Colon (tissue), 2 donors: ENCODE results near the gene WDCP.
"Not testable (repeated sequence)": the region's sequence is repeated elsewhere in the genome, so short reads cannot be mapped to it uniquely, and the experiment has no call there.

ENCODE experiments used
- FAIRE-seq: peaks from 2 replicates; lab custom pipeline; 2012; peaks lifted over from hg19 to GRCh38; lab: Jason Lieb, UNC
- donor health status: control.
- donor health status: control.

Gene WDCP

DNA sequence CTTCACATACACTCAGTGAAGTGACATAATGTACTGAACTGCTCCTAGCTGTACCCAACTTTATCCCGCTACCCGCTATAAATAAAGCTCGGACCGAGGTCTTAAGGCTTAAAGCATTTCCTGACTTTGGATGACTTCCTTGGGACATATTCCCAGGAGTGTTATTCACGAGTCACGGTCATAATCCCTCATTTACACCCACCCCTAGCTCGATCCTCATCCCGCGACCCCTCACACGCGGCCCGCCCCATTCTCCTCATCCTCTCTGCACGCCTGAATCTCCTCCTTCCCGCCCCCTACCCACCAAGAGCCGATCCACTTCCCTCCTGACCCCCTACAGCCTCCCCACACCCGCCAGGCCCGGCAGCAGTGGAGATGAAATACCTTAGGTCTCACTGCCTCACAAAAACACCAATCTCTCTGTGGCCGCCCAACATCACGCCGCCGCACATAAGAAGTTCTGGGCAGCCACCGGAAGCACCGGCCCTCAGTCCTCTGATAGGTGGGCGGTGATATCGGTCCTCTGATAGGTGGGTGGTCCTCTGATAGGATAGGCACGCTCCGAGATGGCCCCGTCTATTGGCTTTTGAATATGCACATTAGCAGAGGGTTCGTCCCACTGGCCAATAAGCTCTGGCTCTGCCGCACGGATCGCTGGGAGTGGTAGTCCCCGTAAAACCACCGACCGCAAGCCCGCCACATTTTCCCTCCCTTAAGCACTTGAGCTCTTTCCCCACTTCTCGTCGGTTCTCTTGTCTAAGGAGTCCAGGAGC is at the start of gene WDCP:
TSS of gene WDCP (minus strand) at position 462 of the 773 bp plus-strand sequence. CDS start 7,897 bp downstream, outside the sequence.
- FAIRE-seq: no peak

GRCh38 chr2:24095171-24095677 is 48.0 kb upstream of the WDCP start:
- not testable (repeated sequence) for FAIRE-seq

DNA sequence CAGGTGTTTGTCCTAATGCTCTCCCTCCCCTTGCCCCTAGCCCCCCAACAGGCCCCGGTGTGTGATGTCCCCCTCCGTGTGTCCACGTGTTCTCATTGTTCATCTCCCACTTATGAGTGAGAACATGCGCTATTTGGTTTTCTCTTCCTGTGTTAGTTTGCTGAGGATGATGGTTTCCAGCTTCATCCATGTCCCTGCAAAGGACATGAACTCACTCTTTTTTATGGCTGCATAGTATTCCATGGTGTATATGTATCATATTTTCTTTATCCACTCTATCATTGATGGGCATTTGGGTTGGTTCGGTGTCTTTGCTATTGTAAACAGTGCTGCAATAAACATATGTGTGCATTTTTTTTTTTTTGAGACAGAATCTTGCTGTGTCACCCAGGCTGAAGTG is 46.1 kb upstream of the WDCP start:
- FAIRE-seq: not testable (repeated sequence)

- no peak for FAIRE-seq
Observed at GRCh38 chr2:24088821-24089359, 41.7 kb upstream of the WDCP start.

- no peak for FAIRE-seq
Observed at GRCh38 chr2:24087032-24087431, 39.8 kb upstream of the WDCP start.

GRCh38 chr2:24086241-24086640 is 39.0 kb upstream of the WDCP start:
- FAIRE-seq: no peak

DNA sequence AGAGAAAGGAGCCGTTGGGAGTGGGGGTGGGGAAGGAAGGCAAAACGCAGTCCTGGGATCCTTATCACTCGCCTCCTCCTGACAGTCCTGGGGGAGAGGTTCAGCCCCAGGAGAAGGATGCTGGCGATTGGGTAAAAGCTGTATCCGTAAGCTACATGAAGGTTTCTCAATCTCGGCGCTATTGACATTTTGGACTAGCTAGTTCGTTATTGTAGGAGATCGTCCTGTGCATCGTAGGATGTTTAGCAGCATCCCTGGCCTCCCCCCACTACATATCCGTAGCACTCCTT is 38.0 kb upstream of the WDCP start:
- FAIRE-seq: no peak

- FAIRE-seq: no peak
Observed at GRCh38 chr2:24084386-24085199, 37.4 kb upstream of the WDCP start, which contains the start of gene TP53I3. Gene TP53I3, minus strand, starts transcription at chr2:24084834. Its CDS starts 508 bp downstream, at chr2:24084326.

GRCh38 chr2:24083567-24084385 is 36.6 kb upstream of the WDCP start:
- FAIRE-seq: no peak

DNA sequence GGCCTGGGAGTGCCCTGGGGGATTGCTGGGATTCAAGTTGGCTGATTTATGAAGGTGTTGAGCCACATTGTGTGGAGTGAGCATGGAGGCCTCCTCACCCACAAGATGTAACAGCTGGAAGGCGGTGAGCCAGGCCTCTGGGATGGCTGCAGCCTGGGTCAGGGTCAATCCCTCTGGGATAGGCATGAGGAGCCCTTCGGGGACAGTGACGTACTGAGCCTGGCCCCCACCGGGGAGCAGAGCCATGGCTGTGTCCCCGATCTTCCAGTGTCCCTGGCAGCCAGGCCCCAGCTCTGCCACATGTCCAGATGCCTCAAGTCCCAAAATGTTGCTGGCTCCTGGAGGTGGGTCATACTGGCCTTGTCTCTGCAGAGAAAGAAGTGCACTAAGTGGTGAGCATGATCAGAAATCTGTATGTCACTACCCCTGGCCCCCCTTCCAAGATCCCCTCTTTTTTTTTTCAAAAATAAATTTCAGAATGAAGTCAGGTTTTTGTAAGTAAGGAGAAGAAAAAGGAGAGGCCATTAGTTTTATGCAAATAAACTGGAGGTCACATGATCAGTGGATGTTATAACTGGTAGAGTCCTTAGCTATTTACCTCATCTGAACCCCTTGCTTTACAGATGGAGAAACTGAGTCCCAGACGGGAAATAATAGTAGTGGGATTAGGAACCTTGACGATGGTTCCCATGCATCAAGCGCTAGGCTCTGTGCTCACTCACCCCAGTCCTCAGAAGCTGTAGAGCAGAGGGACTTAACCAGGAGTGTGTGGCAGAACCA is 35.8 kb upstream of the WDCP start:
- FAIRE-seq: no peak

DNA sequence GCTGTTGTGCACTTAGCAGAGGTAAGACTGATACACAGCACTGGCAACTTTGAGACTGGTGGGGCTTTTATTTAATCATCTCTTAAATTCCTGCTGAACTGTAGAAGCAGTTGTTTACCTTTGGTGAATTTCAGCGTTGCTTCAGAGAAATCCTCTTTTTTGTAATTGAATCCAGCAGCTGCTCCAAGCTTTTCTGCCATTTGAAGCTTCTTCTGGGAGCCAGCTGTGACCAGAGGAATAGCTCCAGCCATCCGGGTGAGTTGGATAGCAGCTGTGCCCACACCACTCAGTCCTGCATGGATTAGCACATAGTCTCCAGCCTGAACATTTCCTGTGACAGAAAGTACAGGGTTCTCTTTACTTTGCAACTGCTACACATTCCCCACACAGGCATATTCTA is 33.5 kb upstream of the WDCP start:
- no peak for FAIRE-seq

- FAIRE-seq: no peak
Observed at GRCh38 chr2:24077879-24078278, 30.7 kb upstream of the WDCP start.

GRCh38 chr2:24077535-24077877 is 30.3 kb upstream of the WDCP start:
- FAIRE-seq: no peak

GRCh38 chr2:24076849-24077534 is 29.8 kb upstream of the WDCP start:
- no peak for FAIRE-seq

DNA sequence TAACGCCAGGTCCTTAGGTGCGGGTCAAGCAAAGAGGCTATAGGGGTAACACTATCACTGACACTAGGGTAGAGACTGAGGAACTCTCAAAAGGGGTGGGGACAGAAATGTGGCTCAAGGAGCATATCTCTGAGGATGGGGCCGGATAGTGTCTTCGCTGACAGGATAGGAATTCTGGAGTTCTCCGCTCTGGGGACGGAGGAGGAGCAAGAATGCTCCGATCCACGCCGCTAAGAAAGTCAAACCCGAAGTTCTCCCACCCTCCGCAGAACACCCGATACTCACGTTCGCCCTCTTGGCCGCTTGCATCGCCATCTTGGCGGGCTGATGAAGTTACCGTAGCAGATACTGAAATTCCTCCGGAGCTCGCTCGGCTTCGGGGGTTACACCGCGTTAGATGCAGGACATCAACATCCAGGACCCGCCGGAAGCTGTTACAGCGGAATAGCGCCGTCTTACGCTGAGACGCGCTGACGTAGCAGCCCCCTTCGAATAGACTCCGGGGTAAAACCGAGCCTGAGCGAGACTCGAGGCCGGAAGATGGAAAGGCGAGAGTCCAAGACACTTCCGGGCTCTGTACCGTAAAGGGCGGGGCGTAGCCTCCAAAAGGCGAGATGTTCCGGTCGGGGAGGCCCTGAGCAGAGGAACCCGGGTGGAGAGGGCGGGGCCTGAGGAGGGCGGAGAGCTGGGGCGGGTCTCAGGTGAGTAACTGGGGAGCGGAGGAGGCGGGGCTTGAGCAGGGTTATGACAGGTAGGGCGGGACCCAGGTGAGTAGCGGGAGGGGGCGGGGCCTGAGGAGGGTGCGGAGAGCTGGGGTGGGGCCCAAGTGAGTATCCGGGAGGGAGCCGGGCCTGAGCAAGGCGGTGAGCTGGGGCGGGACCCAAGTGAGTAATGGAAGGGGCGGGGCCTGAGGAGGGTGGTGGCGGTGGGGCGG is 29.0 kb upstream of the WDCP start, which contains the start of gene SF3B6:
TSS of gene SF3B6 (minus strand) at position 412 of the 934 bp plus-strand sequence. CDS start at position 315, 97 bp downstream.
- peak; percentile 75 for FAIRE-seq

DNA sequence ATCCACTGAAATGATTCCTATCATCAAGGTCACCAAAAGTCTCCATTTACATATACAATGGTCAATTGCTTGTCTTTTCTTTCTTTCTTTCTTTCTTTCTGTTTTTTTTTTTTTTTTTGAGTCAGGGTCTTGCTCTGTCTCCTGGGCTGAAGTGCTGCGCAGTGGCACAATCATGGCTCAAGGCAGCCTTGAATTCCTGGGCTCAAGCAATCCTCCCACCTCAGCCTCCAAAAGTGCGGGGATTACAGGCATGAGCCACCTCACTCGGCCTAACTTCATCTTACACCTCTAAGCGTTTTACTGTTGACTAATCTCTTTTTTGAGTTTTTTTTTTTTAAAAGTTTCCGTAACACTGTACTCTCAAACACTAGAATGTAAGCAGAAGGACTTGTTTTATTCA is 28.1 kb upstream of the WDCP start:
- FAIRE-seq: no peak

- no peak for FAIRE-seq
Observed at GRCh38 chr2:24073816-24074215, 26.6 kb upstream of the WDCP start.

GRCh38 chr2:24072259-24072658 is 25.1 kb upstream of the WDCP start:
- no peak for FAIRE-seq

- FAIRE-seq: no peak
Observed at GRCh38 chr2:24065341-24065740, 18.1 kb upstream of the WDCP start.
